H1 (cell line): ENCODE results near the gene RAB7B. TPM values are rescaled to one million over a fixed set of nuclear protein-coding genes. Genes with fewer than 3 reads are reported as not detected.

ENCODE experiments used
- CTBP2 ChIP-seq: IDR thresholded peaks from 2 replicates; pipeline ENCODE4 v1.7.0; 2011; ENCODE audit warnings: borderline replicate concordance, mild to moderate bottlenecking, moderate library complexity, mixed read lengths, low read length; ENCODE audit not compliant: insufficient read depth, insufficient read length
- HDAC6 ChIP-seq: IDR thresholded peaks from one replicate; pipeline ENCODE4 v1.7.1; 2012; ENCODE audit warnings: low read depth, mild to moderate bottlenecking, inconsistent platforms, low read length, moderate library complexity
- KDM5A ChIP-seq: fragments of 200-600 bp; IDR thresholded peaks from 2 replicates; pipeline ENCODE4 v1.7.1; 2012; ENCODE audit warnings: mild to moderate bottlenecking, low read length, inconsistent platforms, mixed read lengths
- MAFK ChIP-seq: IDR thresholded peaks from 2 replicates; pipeline ENCODE4 v1.6.1; 2012; ENCODE audit warnings: low read depth, mild to moderate bottlenecking, improper control_type of control experiment, low read length
- NANOG ChIP-seq: IDR thresholded peaks from 2 replicates; pipeline ENCODE4 v1.6.1; 2011; ENCODE audit warnings: low read length, low read depth, mild to moderate bottlenecking, inconsistent platforms; ENCODE audit not compliant: insufficient read depth, poor library complexity, severe bottlenecking
- POU5F1 ChIP-seq: IDR thresholded peaks from 2 replicates; pipeline ENCODE4 v1.6.1; 2011; ENCODE audit warnings: low read depth, mild to moderate bottlenecking, low read length, moderate library complexity
- TEAD4 ChIP-seq: IDR thresholded peaks from 2 replicates; pipeline ENCODE4 v1.6.1; 2012; ENCODE audit warnings: low read depth, low read length, inconsistent platforms, mixed read lengths
- polyA plus RNA-seq, 7 experiments: library from polyadenylated mRNA; depleted of rRNA in 3 of 7; stranded (reverse) in 5 of 7; unstranded in 2 of 7; fragments of >200 nt in 5 of 7; fragments of 200-250 nt in 2 of 7; gene quantifications; 1 replicate in 5 of 7; 2 replicates in 1 of 7; 4 replicates in 1 of 7; pipeline versions ENCODE4 v1.2.1 to v1.2.3, GENCODE V29; 2011 to 2013; ENCODE audit warnings: missing spikeins in 2 of 7, mixed read lengths in 2 of 7
- total RNA-seq: library from RNA; stranded (reverse); fragmentation: NEBNext Ultra II Directional; extraction: Animal tissue kit (Norgen Biotek cat#: 25700); gene quantifications from 2 replicates; pipeline ENCODE4 v1.2.1, GENCODE V29; 2021

The RAB7B gene
- total and polyA plus RNA-seq, 2 of the 8 experiments (the other 6 are each of a cell fraction or from before 2014, with no cell fraction given) = 0.05 TPM; not detected in 1

- TF ChIP-seq NANOG (no peak), HDAC6 (no peak), KDM5A (no peak), POU5F1 (no peak), MAFK (no peak), CTBP2 (no peak), TEAD4 (no peak)
These were observed 32.7 kb downstream of the RAB7B start (continued) for GRCh38 chr1:205970486-205970885.
